Tibial nerve (tissue), 4 donors: Measurements from ENCODE around the gene ADK. TPM values are rescaled to one million over a fixed set of nuclear protein-coding genes. Genes with fewer than 3 reads are reported as not detected.
"Not testable (repeated sequence)": the region's sequence is repeated elsewhere in the genome, so short reads cannot be mapped to it uniquely, and the experiment has no call there.

Experiments
- DNase-seq, 2 donors: peaks; one replicate each; pipeline ENCODE4 v3.0.0-alpha.2; 2019; ENCODE audit warnings: low spot score in 2 of 2
- H3K27ac ChIP-seq, 4 donors: fragments of 200-600 bp; sonication (generic) in 3 of 4; one replicate each; pipeline ENCODE4 v1.5.1; 2017 to 2019; ENCODE audit warnings: mild to moderate bottlenecking in 1 of 4
- H3K27me3 ChIP-seq, 2 donors: fragments of 200-600 bp; sonication (generic) in 1 of 2; one replicate each; pipeline versions ENCODE4 v1.5.1 to v1.6.0; 2017 to 2019
- H3K36me3 ChIP-seq, 3 donors: fragments of 200-600 bp; sonication (generic); one replicate each; pipeline ENCODE4 v1.5.1; 2018 to 2019
- H3K4me1 ChIP-seq, 4 donors: fragments of 200-600 bp; sonication (generic) in 3 of 4; one replicate each; pipeline ENCODE4 v1.5.1; 2017 to 2019
- H3K4me3 ChIP-seq, 4 donors: fragments of 200-600 bp; sonication (generic) in 3 of 4; one replicate each; pipeline ENCODE4 v1.5.1; 2017 to 2019; ENCODE audit warnings: mild to moderate bottlenecking in 1 of 4, moderate library complexity in 1 of 4
- H3K9me3 ChIP-seq, 4 donors: fragments of 200-600 bp; sonication (generic) in 3 of 4; one replicate each; pipeline ENCODE4 v1.5.1; 2017 to 2019
- EP300 ChIP-seq, 2 donors: sonication (generic); formaldehyde crosslinking; IDR thresholded peaks; one replicate each; pipeline ENCODE4 v1.6.1; 2017; ENCODE audit warnings: antibody characterized with exemption in 2 of 2, mild to moderate bottlenecking in 1 of 2
- POLR2A ChIP-seq, 2 donors: fragments of 450-650 bp; IDR thresholded peaks; one replicate each; pipeline ENCODE4 v1.6.1; 2017; ENCODE audit warnings: antibody characterized with exemption in 2 of 2, mild to moderate bottlenecking in 2 of 2, moderate library complexity in 2 of 2
- WGBS, 2 donors: methylation state at CpG; one replicate each; pipeline ENCODE4 v1.1.5; 2018; 5-methylcytosine and 5-hydroxymethylcytosine counted together
- total RNA-seq, 4 donors: library from RNA; depleted of rRNA; stranded (reverse); fragments of >200 nt; gene quantifications; one replicate each; pipeline ENCODE4 v1.1.0, GENCODE V29; 2016
- TF ChIP-seq, protein P1 (sequence below), 5 experiments: fragments of 200-600 bp in 3 of 5; fragments of 450-650 bp in 2 of 5; sonication (generic) in 3 of 5; IDR thresholded peaks; one replicate each; pipeline ENCODE4 v1.5.1; 2016 to 2019; ENCODE audit warnings: antibody characterized with exemption in 5 of 5, mild to moderate bottlenecking in 3 of 5, moderate library complexity in 2 of 5

The ADK gene
- total RNA-seq, 4 donors from 2014 or later: 28.2 to 50.9 (median 34.0) TPM

DNA sequence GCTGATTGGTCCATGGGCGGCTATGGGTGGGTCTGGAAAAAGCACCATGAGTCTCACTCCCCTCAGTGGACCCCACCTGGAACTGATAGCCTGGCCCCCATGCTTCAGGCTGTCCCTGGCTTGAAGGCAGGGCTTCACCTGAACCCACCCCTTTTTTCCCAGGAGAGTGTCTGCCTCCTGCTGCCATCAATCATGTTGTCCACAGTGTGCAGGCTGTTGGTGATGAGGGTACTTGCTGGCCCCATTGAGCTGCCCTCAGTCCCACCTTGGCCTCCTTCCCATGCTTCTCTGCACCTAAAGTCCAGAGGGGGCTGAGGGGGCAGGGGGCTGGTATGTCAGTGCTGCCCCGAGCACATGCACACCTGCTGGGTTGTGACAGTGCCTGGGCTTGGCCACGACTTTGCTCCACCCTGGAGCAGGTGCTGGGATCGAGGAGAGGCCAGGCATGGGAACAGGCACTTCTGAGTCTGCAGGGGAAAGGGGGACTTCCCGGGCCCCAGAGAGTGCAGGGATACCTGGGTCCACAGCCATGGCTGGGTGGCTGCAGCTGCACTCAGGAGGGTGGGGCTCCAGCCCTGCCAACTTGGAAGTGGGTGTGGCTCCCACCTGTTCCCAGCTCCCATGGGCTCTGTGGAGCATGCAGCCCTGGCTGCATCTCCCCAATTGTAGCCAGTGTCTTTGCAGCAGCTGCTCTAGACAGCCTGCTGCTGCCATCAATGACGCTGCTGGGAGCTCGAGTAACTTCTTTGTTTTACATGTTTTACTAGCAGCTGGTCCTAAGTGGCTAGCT lies 56.9 kb downstream of the ADK start:
- no peak for TF ChIP-seq POLR2A (IDR thresholded peaks at IDR 0.05)
- TF ChIP-seq, protein P1, sequence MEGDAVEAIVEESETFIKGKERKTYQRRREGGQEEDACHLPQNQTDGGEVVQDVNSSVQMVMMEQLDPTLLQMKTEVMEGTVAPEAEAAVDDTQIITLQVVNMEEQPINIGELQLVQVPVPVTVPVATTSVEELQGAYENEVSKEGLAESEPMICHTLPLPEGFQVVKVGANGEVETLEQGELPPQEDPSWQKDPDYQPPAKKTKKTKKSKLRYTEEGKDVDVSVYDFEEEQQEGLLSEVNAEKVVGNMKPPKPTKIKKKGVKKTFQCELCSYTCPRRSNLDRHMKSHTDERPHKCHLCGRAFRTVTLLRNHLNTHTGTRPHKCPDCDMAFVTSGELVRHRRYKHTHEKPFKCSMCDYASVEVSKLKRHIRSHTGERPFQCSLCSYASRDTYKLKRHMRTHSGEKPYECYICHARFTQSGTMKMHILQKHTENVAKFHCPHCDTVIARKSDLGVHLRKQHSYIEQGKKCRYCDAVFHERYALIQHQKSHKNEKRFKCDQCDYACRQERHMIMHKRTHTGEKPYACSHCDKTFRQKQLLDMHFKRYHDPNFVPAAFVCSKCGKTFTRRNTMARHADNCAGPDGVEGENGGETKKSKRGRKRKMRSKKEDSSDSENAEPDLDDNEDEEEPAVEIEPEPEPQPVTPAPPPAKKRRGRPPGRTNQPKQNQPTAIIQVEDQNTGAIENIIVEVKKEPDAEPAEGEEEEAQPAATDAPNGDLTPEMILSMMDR (IDR thresholded peaks at IDR 0.05): no peak
- no peak for TF ChIP-seq EP300 (IDR thresholded peaks at IDR 0.05)
- Histone ChIP-seq H3K36me3 (peaks cover 0 to 12% (median 0%) of the 10 kb centered on the region in 3 donors), H3K4me1 (no peaks in the 10 kb centered on the region), H3K27me3 (no peaks in the 10 kb centered on the region), H3K4me3 (no peak overlapping the region), H3K27ac (no peak overlapping the region), H3K9me3 (no peaks in the 10 kb centered on the region)
- no peak for DNase-seq
- WGBS, 2 donors: 62 to 81% methylated on average over 4 to 5 of the region's 7 CpGs

DNA sequence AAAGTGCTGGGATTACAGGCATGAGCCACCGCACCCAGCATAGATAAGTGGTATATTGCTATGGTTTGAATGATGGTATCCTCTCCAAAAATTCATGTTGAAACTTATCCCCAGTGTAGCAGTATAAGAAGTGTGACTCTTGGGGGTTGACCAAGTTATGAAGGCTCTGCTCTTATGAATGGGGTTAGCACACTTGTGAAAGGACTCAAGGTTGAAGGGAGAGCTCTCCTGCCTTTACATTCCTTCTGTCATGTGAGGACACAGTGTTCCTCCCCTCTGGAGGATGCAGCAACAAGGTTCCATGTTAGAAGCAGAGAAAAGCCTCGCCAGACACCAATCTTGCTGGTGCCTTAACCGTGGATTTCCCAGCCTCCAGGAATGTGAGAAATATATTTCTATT lies 58.0 kb downstream of the ADK start:
- H3K27ac ChIP-seq: no peak overlapping the region
- DNase-seq: no peak
- no peaks in the 10 kb centered on the region for H3K9me3 ChIP-seq
- H3K27me3 ChIP-seq: no peaks in the 10 kb centered on the region
- no peak overlapping the region for H3K4me3 ChIP-seq
- no peak for TF ChIP-seq POLR2A (IDR thresholded peaks at IDR 0.05)
- TF ChIP-seq EP300 (IDR thresholded peaks at IDR 0.05): no peak
- TF ChIP-seq, protein P1 (IDR thresholded peaks at IDR 0.05): no peak
- H3K36me3 ChIP-seq: peaks cover 0 to 12% (median 0%) of the 10 kb centered on the region in 3 donors
- H3K4me1 ChIP-seq: no peaks in the 10 kb centered on the region
- 87 to 95% methylated on average over 3 of the region's 3 CpGs for WGBS, 2 donors

DNA sequence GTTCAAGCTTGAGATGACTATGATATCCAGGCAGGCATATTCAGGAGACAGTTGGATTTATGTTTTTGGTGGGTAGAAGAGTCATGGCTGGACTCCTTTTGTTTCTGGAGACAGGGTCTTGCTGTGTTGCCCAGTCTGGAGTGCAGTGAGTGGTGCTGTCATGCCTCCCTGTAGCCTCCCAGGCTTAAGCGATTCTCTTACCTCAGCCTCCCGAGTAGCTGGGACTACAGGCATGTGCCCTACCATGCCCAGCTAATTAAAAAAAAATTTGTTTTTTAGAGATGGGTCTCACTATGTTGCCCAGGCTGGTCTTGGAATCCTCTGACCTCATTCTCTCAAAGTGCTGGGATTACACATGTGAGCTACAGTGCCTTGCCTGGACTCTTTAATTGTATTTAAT lies 62.0 kb downstream of the ADK start:
- Histone ChIP-seq H3K27me3 (no peaks in the 10 kb centered on the region), H3K4me3 (no peak overlapping the region), H3K36me3 (no peaks in the 10 kb centered on the region), H3K4me1 (no peaks in the 10 kb centered on the region), H3K9me3 (no peaks in the 10 kb centered on the region), H3K27ac (no peak overlapping the region)
- WGBS, 2 donors: 96 to 100% methylated on average over 2 of the region's 2 CpGs
- no peak for DNase-seq
- TF ChIP-seq, protein P1 (IDR thresholded peaks at IDR 0.05): no peak
- no peak for TF ChIP-seq EP300 (IDR thresholded peaks at IDR 0.05)
- TF ChIP-seq POLR2A (IDR thresholded peaks at IDR 0.05): no peak

DNA sequence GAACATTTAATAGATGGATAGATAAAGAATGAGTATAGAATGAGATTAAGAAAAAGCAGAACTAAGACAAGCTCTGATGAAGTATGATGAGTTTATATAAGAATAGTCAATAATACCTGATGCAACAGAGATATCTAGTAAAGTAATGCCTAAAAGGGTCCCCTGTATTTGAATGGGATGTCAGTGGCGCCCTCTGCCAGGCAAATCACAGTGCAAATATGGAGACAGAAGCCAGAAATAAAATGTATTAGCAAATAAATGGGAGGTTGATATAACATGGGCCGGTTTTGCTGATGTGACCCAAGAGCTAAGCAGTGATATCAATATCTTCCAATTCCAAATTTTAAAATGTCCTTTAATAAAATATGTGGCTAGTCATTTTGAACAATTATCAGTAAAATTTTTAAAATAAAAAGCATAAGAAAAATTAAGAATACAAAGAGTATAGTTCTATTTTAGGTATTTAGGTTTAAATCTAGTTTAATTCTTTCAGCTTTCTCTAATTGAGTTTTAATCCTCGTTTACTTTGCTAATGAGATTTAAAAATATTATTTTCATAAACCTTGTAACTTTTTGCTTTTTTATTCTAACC lies 62.6 kb downstream of the ADK start:
- 67 to 68% methylated on average over 3 of the region's 3 CpGs for WGBS, 2 donors
- DNase-seq: peak in 1 of 2 donors; percentile 72
- TF ChIP-seq, protein P1 (IDR thresholded peaks at IDR 0.05): peak in 4 of 5 experiments; percentile 21 to 40 (median 30)
- TF ChIP-seq POLR2A (IDR thresholded peaks at IDR 0.05): no peak
- TF ChIP-seq EP300 (IDR thresholded peaks at IDR 0.05): peak in 1 of 2 donors; percentile 19
- Histone ChIP-seq H3K36me3 (no peaks in the 10 kb centered on the region), H3K4me3 (no peak overlapping the region), H3K27ac (no peak overlapping the region), H3K27me3 (no peaks in the 10 kb centered on the region), H3K4me1 (no peaks in the 10 kb centered on the region), H3K9me3 (no peaks in the 10 kb centered on the region)

DNA sequence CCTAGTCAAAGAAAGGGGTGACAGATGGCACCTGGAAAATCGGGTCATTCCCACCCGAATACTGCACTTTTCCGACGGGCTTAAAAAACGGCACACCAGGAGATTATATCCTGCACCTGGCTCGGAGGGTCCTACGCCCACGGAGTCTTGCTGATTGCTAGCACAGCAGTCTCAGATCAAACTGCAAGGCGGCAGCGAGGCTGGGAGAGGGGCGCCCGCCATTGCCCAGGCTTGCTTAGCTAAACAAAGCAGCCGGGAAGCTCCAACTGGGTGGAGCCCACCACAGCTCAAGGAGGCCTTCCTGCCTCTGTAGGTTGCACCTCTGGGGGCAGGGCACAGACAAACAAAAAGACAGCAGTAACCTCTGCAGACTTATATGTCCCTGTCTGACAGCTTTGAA lies 66.1 kb downstream of the ADK start:
- not testable (repeated sequence) for H3K36me3 ChIP-seq, DNase-seq, H3K4me1 ChIP-seq, H3K27ac ChIP-seq, H3K27me3 ChIP-seq, H3K9me3 ChIP-seq, H3K4me3 ChIP-seq
- 95 to 98% methylated on average over 13 of the region's 13 CpGs for WGBS, 2 donors

DNA sequence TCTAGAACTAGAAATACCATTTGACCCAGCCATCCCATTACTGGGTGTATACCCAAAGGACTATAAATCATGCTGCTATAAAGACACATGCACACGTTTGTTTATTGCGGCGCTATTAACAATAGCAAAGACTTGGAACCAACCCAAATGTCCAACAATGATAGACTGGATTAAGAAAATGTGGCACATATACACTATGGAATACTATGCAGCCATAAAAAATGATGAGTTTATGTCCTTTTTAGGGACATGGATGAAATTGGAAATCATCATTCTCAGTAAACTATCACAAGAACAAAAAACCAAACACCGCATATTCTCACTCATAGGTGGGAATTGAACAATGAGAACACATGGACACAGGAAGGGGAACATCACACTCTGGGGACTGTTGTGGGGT lies 71.4 kb downstream of the ADK start:
- H3K36me3 ChIP-seq, H3K4me3 ChIP-seq, DNase-seq, H3K27ac ChIP-seq, H3K9me3 ChIP-seq, H3K27me3 ChIP-seq, H3K4me1 ChIP-seq: not testable (repeated sequence)
- WGBS, 2 donors: 89 to 94% methylated on average over 4 of the region's 4 CpGs
